Measurements from ENCODE around the gene TMEM231.
A peak's percentile ranks its signal among the peaks of the same experiment; 100 is the strongest.

GRCh38 chr16:75593825-75594820 lies 38.1 kb upstream of the TMEM231 start:
- TF ChIP-seq POLR2A (IDR thresholded peaks at IDR 0.05; ENCODE audit: control extremely low read depth in 1 of 2, low read depth in 2 of 2, low read length in 2 of 2) = 0 out of 3 replicates have a peak, but pooled peaks of 1 of the 2 experiments have one; percentile 17
- 0 out of 2 replicates have a peak, but pooled peaks have one; percentile 5 for TF ChIP-seq MAFK (IDR thresholded peaks at IDR 0.05; ENCODE audit: low read depth, low read length)
- TF ChIP-seq HDAC6 (IDR thresholded peaks at IDR 0.05; ENCODE audit: low read depth, low read length) = no peak
- TF ChIP-seq CREB1 (IDR thresholded peaks at IDR 0.05) = no peak
- TF ChIP-seq KDM5A (IDR thresholded peaks at IDR 0.05; ENCODE audit: low read length) = no peak
- TF ChIP-seq, protein P1, sequence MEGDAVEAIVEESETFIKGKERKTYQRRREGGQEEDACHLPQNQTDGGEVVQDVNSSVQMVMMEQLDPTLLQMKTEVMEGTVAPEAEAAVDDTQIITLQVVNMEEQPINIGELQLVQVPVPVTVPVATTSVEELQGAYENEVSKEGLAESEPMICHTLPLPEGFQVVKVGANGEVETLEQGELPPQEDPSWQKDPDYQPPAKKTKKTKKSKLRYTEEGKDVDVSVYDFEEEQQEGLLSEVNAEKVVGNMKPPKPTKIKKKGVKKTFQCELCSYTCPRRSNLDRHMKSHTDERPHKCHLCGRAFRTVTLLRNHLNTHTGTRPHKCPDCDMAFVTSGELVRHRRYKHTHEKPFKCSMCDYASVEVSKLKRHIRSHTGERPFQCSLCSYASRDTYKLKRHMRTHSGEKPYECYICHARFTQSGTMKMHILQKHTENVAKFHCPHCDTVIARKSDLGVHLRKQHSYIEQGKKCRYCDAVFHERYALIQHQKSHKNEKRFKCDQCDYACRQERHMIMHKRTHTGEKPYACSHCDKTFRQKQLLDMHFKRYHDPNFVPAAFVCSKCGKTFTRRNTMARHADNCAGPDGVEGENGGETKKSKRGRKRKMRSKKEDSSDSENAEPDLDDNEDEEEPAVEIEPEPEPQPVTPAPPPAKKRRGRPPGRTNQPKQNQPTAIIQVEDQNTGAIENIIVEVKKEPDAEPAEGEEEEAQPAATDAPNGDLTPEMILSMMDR (IDR thresholded peaks at IDR 0.05; ENCODE audit: control extremely low read depth in 1 of 3, insufficient read depth in 1 of 3, low read depth in 1 of 3, low read length in 3 of 3) = no peak
